Stomach smooth muscle (tissue), 2 donors: Measurements from ENCODE around the gene TGM3.

ENCODE experiments used
- H3K27ac ChIP-seq: one replicate; pipeline ENCODE4 v1.7.0; 2013; ENCODE audit warnings: mild to moderate bottlenecking, low read length, inconsistent platforms
- H3K27me3 ChIP-seq, 2 donors: one replicate each; pipeline ENCODE4 v1.7.0; 2013; ENCODE audit warnings: low read length in 2 of 2; ENCODE audit not compliant: insufficient read depth in 2 of 2, control insufficient read depth in 1 of 2
- H3K36me3 ChIP-seq, 2 donors: one replicate each; pipeline ENCODE4 v1.7.0; 2013; ENCODE audit warnings: low read length in 2 of 2; ENCODE audit not compliant: control insufficient read depth in 2 of 2, insufficient read depth in 2 of 2
- H3K4me1 ChIP-seq: one replicate; pipeline ENCODE4 v1.7.0; 2013; ENCODE audit warnings: low read length; ENCODE audit not compliant: control insufficient read depth, insufficient read depth
- H3K4me3 ChIP-seq, 2 donors: one replicate each; pipeline ENCODE4 v1.7.0; 2013; ENCODE audit warnings: low read length in 2 of 2
- H3K9ac ChIP-seq, 2 donors: one replicate each; pipeline ENCODE4 v1.7.0; 2013; ENCODE audit warnings: low read length in 2 of 2, mild to moderate bottlenecking in 1 of 2
- H3K9me3 ChIP-seq, 2 donors: one replicate each; pipeline ENCODE4 v1.7.0; 2013; ENCODE audit warnings: low read length in 2 of 2; ENCODE audit not compliant: control insufficient read depth in 2 of 2
- donor health status: healthy.
- donor health status: Pancreatic carcinoma.

The TGM3 gene

GRCh38 chr20:2323051-2323450 lies 27.2 kb downstream of the TGM3 start:
- no peaks in the 10 kb centered on the region for H3K36me3 ChIP-seq
- H3K4me3 ChIP-seq, result no peak overlapping the region
- no peaks in the 10 kb centered on the region for H3K27me3 ChIP-seq
- peaks cover 0 to 3% of the 10 kb centered on the region in 2 donors for H3K9me3 ChIP-seq
- H3K27ac ChIP-seq, result no peak overlapping the region
- no peak overlapping the region for H3K9ac ChIP-seq
- no peaks in the 10 kb centered on the region for H3K4me1 ChIP-seq

- Histone ChIP-seq H3K4me3 (no peak overlapping the region), H3K4me1 (no peaks in the 10 kb centered on the region), H3K27ac (no peak overlapping the region), H3K36me3 (no peaks in the 10 kb centered on the region), H3K9ac (no peak overlapping the region), H3K9me3 (peaks cover 0 to 3% of the 10 kb centered on the region in 2 donors), H3K27me3 (peaks cover 0 to 3% of the 10 kb centered on the region in 2 donors)
Measured at GRCh38 chr20:2326046-2326445, 30.2 kb downstream of the TGM3 start.

DNA sequence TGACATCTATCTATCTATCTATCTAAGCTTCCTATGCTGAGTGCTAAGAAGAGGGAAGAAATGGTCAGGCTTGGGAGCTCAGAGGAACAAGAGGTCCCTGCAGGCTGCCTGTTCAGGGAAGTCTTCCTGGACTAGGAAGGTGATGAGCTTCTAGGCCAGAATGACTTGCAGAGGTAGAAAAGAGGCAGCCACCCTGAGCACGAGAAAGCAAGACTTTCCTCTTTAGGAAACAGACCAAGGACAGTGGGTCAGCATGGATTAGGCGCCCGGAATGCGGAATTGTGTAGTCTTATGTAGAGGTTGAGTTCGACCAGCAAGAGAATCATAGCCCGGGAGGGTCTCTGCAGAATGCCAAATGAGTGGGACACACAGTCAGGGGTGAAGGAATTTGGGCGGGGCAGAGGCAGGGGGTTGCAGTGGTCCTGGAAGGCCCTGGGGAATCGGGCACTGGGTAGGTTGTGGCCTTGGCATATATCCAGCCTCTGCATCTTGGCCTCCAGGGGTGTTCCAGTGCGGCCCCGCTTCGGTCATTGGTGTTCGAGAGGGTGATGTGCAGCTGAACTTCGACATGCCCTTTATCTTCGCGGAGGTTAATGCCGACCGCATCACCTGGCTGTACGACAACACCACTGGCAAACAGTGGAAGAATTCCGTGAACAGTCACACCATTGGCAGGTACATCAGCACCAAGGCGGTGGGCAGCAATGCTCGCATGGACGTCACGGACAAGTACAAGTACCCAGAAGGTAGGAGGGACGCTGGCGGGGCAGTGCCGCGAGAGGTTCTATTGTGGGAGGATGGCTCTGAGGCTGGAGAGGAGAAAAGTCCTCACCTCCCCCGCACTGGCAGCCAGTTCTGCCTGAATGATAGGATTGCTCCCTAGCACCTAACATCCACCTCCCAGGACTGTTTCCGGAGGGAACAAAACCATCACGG lies 32.1 kb downstream of the TGM3 start:
- H3K27me3 ChIP-seq, result peaks cover 0 to 3% of the 10 kb centered on the region in 2 donors
- no peaks in the 10 kb centered on the region for H3K4me1 ChIP-seq
- no peaks in the 10 kb centered on the region for H3K36me3 ChIP-seq
- H3K27ac ChIP-seq, result no peak overlapping the region
- H3K9me3 ChIP-seq, result peaks cover 0 to 3% of the 10 kb centered on the region in 2 donors
- no peak overlapping the region for H3K9ac ChIP-seq
- no peak overlapping the region for H3K4me3 ChIP-seq

DNA sequence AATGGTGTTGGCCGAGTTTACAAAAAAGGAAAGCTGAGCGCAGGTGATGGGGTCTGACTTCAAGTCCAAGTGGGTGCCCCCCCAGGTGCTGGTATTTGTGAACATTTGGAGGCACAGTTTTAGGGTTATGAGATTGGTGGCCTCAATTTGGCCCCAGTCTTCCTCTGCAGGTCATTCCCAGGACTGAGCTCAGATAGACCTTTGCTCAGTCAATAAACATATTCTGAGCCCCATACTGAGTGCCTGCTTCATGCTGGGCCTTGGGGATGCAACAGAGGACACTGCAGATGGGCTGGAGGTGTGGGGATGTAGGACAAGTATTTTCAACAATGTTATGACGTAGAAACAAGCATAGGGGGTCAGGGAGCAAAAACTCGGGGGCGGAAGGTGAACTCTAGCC lies 33.5 kb downstream of the TGM3 start:
- Histone ChIP-seq H3K4me3 (no peak overlapping the region), H3K9me3 (peaks cover 0 to 3% of the 10 kb centered on the region in 2 donors), H3K36me3 (no peaks in the 10 kb centered on the region), H3K9ac (no peak overlapping the region), H3K4me1 (no peaks in the 10 kb centered on the region), H3K27me3 (peaks cover 0 to 3% of the 10 kb centered on the region in 2 donors), H3K27ac (no peak overlapping the region)

- Histone ChIP-seq H3K36me3 (no peaks in the 10 kb centered on the region), H3K9ac (no peak overlapping the region), H3K4me3 (no peak overlapping the region)
Measured at GRCh38 chr20:2330090-2330695, 34.4 kb downstream of the TGM3 start.

GRCh38 chr20:2331106-2331505 lies 35.3 kb downstream of the TGM3 start:
- H3K4me1 ChIP-seq, result no peaks in the 10 kb centered on the region
- no peak overlapping the region for H3K4me3 ChIP-seq
- H3K27me3 ChIP-seq, result peaks cover 0 to 3% of the 10 kb centered on the region in 2 donors
- H3K36me3 ChIP-seq, result no peaks in the 10 kb centered on the region
- no peak overlapping the region for H3K27ac ChIP-seq
- no peak overlapping the region for H3K9ac ChIP-seq
- no peaks in the 10 kb centered on the region for H3K9me3 ChIP-seq

More at GRCh38 chr20:2330090-2330695, 34.4 kb downstream of the TGM3 start:
- peaks cover 0 to 3% of the 10 kb centered on the region in 2 donors for H3K27me3 ChIP-seq
- H3K9me3 ChIP-seq, result no peaks in the 10 kb centered on the region
- no peak overlapping the region for H3K27ac ChIP-seq
- no peaks in the 10 kb centered on the region for H3K4me1 ChIP-seq

DNA sequence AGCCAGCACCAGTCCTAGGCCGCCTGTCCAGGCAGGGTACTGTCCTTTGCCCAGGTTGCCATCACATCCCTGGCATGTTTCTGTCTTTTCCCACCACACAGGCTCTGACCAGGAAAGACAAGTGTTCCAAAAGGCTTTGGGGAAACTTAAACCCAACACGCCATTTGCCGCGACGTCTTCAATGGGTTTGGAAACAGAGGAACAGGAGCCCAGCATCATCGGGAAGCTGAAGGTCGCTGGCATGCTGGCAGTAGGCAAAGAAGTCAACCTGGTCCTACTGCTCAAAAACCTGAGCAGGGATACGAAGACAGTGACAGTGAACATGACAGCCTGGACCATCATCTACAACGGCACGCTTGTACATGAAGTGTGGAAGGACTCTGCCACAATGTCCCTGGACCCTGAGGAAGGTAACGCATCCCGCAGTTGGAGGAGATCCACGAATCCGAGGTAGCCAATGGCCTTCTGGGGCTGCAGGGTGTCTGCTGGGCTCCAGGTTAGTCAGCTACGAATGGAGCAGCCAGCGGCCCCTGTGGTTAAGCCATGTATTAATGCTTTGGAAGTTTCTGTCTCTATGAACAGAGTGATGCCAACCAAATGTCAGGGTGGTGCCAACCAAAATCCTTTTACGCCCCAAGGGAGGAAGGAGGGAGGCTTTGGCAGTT lies 36.2 kb downstream of the TGM3 start:
- Histone ChIP-seq H3K36me3 (no peaks in the 10 kb centered on the region), H3K9ac (no peak overlapping the region), H3K9me3 (no peaks in the 10 kb centered on the region), H3K27me3 (peaks cover 0 to 3% of the 10 kb centered on the region in 2 donors), H3K4me3 (no peak overlapping the region), H3K4me1 (no peaks in the 10 kb centered on the region), H3K27ac (no peak overlapping the region)

DNA sequence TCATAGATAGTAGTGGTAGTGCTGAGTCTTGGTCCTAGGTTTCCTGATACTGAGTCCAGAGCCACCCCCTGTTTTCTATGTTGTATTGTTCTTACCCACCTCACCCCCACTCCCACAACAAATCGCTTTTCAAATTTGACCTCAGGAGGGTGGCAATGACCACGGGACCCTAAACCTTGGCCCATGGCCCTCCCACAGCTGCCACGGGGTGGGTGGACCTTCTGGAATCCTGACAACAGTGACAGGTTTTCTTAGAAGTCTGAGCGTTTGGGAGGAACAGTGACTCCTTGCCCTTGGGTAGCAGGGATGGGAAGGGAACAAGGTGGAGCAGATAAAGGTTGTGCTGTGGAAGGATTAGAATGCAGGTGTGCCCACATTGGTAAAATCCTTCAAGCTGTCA lies 36.9 kb downstream of the TGM3 start:
- H3K9me3 ChIP-seq, result no peaks in the 10 kb centered on the region
- H3K4me3 ChIP-seq, result no peak overlapping the region
- no peaks in the 10 kb centered on the region for H3K36me3 ChIP-seq
- H3K9ac ChIP-seq, result no peak overlapping the region
- peaks cover 0 to 3% of the 10 kb centered on the region in 2 donors for H3K27me3 ChIP-seq
- H3K27ac ChIP-seq, result no peak overlapping the region
- no peaks in the 10 kb centered on the region for H3K4me1 ChIP-seq

- Histone ChIP-seq H3K9me3 (no peaks in the 10 kb centered on the region), H3K9ac (no peak overlapping the region), H3K4me1 (no peaks in the 10 kb centered on the region), H3K27ac (no peak overlapping the region), H3K36me3 (no peaks in the 10 kb centered on the region), H3K4me3 (no peak overlapping the region), H3K27me3 (peaks cover 0 to 3% of the 10 kb centered on the region in 2 donors)
Measured at GRCh38 chr20:2333821-2334220, 38.0 kb downstream of the TGM3 start.

DNA sequence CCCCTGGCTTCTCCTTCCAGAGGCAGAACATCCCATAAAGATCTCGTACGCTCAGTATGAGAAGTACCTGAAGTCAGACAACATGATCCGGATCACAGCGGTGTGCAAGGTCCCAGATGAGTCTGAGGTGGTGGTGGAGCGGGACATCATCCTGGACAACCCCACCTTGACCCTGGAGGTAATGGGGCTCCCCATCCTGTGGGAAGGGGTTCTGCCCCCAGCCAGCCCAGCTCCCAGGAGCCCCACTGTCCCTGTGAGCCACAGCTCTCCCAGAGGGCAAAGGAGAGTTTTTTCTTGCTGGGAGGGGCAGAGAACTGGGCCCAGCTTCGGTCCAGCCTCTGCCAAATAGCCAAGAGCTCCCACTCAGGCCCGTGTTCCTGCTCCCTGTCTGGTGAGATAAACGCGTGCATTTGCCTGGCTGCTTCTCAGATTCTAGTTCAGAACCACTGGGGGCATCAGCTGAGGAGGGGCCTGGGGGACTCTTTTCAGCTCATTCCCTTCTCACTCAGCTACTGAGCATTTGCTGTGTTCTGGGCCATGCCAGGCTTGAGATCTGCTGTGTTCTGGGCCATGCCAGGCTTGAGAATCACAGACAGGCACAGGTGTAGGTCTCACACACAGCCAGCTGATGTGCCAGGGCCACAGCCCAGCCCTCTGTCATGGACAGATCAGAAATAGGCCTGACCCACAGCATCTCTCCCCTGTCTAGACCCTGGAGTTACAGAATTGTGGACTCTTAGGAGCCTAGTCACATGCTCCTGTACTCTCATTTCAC lies 39.5 kb downstream of the TGM3 start:
- Histone ChIP-seq H3K9me3 (no peaks in the 10 kb centered on the region), H3K27me3 (no peaks in the 10 kb centered on the region), H3K4me3 (no peak overlapping the region), H3K36me3 (no peaks in the 10 kb centered on the region), H3K4me1 (no peaks in the 10 kb centered on the region), H3K27ac (no peak overlapping the region), H3K9ac (no peak overlapping the region)
